Measurements from ENCODE around the gene DCAF11. TPM values are rescaled to one million over a fixed set of nuclear protein-coding genes. Genes with fewer than 3 reads are reported as not detected.

Gene DCAF11
- total RNA-seq, 1 experiment from 2014 or later, result 45.5 TPM

- BruUV-seq (replicated peaks), result no TSS peak
- intact Hi-C loops (cut with micrococcal nuclease; ENCODE audit: unreplicated experiment), result no loop called here
- CTCF ChIA-PET, result interaction anchor here (0.6 to 1.0 kb wide), 2 partner anchors 25 to 38 kb away, joined by 3 to 4 read pairs; partner anchors contain the start of gene IRF9
Measured at GRCh38 chr14:24135834-24136683, 21.5 kb downstream of the DCAF11 start, which contains the start of gene PSME1. Gene PSME1 (plus strand): TSS chr14:24136194. CDS start chr14:24136263, 69 bp downstream.

GRCh38 chr14:24136684-24137528, 22.3 kb downstream of the DCAF11 start:
- ChIA-PET CTCF (no interaction called here), POLR2A (ENCODE audit: low non-redundant PET) (interaction anchor here (0.5 kb wide), 1 partner anchor 26 kb away, joined by 3 read pairs; no protein-coding TSS in a partner anchor)
- no peak for DNase-seq (ENCODE audit: low spot score)
- no peak for TF ChIP-seq EZH2 (IDR thresholded peaks at IDR 0.05; ENCODE audit: borderline replicate concordance, low read depth, low read length, poor library complexity, severe bottlenecking)
- Histone ChIP-seq H3K4me1 (ENCODE audit: insufficient read depth, low read length, poor library complexity, severe bottlenecking) (peaks cover 13% of the 10 kb centered on the region), H3K36me3 (ENCODE audit: insufficient read depth, low read length, poor library complexity, severe bottlenecking) (peaks cover 28% of the 10 kb centered on the region), H3K9me3 (ENCODE audit: low read depth, low read length, poor library complexity, severe bottlenecking) (no peaks in the 10 kb centered on the region), H3K4me3 (ENCODE audit: low read depth, low read length, poor library complexity, severe bottlenecking) (peak overlapping the region; percentile 100), H3K27me3 (replicated peaks; ENCODE audit: insufficient read depth, low read depth, low read length, poor library complexity) (no peaks in the 10 kb centered on the region), H3K27ac (ENCODE audit: low read depth, low read length, poor library complexity, severe bottlenecking) (peak overlapping the region; percentile 84)
- intact Hi-C loops (cut with micrococcal nuclease; ENCODE audit: unreplicated experiment), result no loop called here
- BruUV-seq (replicated peaks), result no TSS peak

More at GRCh38 chr14:24135834-24136683, 21.5 kb downstream of the DCAF11 start, which contains the start of gene PSME1:
- TF ChIP-seq CTCF (conservative IDR thresholded peaks at IDR 0.05; ENCODE audit: low read depth, low read length) (no peak), EZH2 (IDR thresholded peaks at IDR 0.05; ENCODE audit: borderline replicate concordance, low read depth, low read length, poor library complexity, severe bottlenecking) (no peak)
- Histone ChIP-seq H3K36me3 (ENCODE audit: insufficient read depth, low read length, poor library complexity, severe bottlenecking) (peaks cover 28% of the 10 kb centered on the region), H3K9me3 (ENCODE audit: low read depth, low read length, poor library complexity, severe bottlenecking) (no peaks in the 10 kb centered on the region), H3K27ac (ENCODE audit: low read depth, low read length, poor library complexity, severe bottlenecking) (peak within 1 kb of the TSS; percentile 84), H3K4me3 (ENCODE audit: low read depth, low read length, poor library complexity, severe bottlenecking) (peak within 1 kb of the TSS; percentile 100), H3K4me1 (ENCODE audit: insufficient read depth, low read length, poor library complexity, severe bottlenecking) (peaks cover 13% of the 10 kb centered on the region), H3K27me3 (replicated peaks; ENCODE audit: insufficient read depth, low read depth, low read length, poor library complexity) (no peaks in the 10 kb centered on the region)
- peak; percentile 92 for DNase-seq (ENCODE audit: low spot score)
- POLR2A ChIA-PET (ENCODE audit: low non-redundant PET), result interaction anchor here (0.5 to 0.7 kb wide), 3 partner anchors 10 to 111 kb away, joined by 3 to 4 read pairs (median 3); no protein-coding TSS in a partner anchor

GRCh38 chr14:24137529-24138395, 23.2 kb downstream of the DCAF11 start:
- intact Hi-C loops (cut with micrococcal nuclease; ENCODE audit: unreplicated experiment), result no loop called here
- POLR2A ChIA-PET (ENCODE audit: low non-redundant PET), result interaction anchor here (0.5 kb wide), 1 partner anchor 27 kb away, joined by 3 read pairs; no protein-coding TSS in a partner anchor
- TF ChIP-seq CTCF (conservative IDR thresholded peaks at IDR 0.05; ENCODE audit: low read depth, low read length), result no peak
- TF ChIP-seq EZH2 (IDR thresholded peaks at IDR 0.05; ENCODE audit: borderline replicate concordance, low read depth, low read length, poor library complexity, severe bottlenecking), result no peak
- CTCF ChIA-PET, result no interaction called here
- no peak overlapping the region for H3K4me3 ChIP-seq (ENCODE audit: low read depth, low read length, poor library complexity, severe bottlenecking)
- H3K27me3 ChIP-seq (replicated peaks; ENCODE audit: insufficient read depth, low read depth, low read length, poor library complexity), result no peaks in the 10 kb centered on the region
- H3K9me3 ChIP-seq (ENCODE audit: low read depth, low read length, poor library complexity, severe bottlenecking), result no peaks in the 10 kb centered on the region
- peaks cover 28% of the 10 kb centered on the region for H3K36me3 ChIP-seq (ENCODE audit: insufficient read depth, low read length, poor library complexity, severe bottlenecking)
- peak overlapping the region; percentile 84 for H3K27ac ChIP-seq (ENCODE audit: low read depth, low read length, poor library complexity, severe bottlenecking)
- peaks cover 13% of the 10 kb centered on the region for H3K4me1 ChIP-seq (ENCODE audit: insufficient read depth, low read length, poor library complexity, severe bottlenecking)
- DNase-seq (ENCODE audit: low spot score), result no peak
- BruUV-seq (replicated peaks), result no TSS peak
